IPS DF 6.9 (cell line): ENCODE data around the gene RASGRP1.

ENCODE experiments used
- DNase-seq: peaks from one replicate; pipeline ENCODE4 v3.0.0-alpha.2; 2013; ENCODE audit warnings: low read depth, low spot score
- H3K27ac ChIP-seq: one replicate; pipeline ENCODE4 v1.5.1; 2013; ENCODE audit warnings: low read length, control low read depth
- H3K27me3 ChIP-seq: 2 replicates; pipeline ENCODE4 v1.6.1; 2013; ENCODE audit warnings: mild to moderate bottlenecking, low read length; ENCODE audit not compliant: control insufficient read depth, insufficient read depth
- H3K36me3 ChIP-seq: 2 replicates; pipeline ENCODE4 v1.6.1; 2013; ENCODE audit warnings: low read length; ENCODE audit not compliant: control insufficient read depth, insufficient read depth
- H3K4me1 ChIP-seq: 2 replicates; pipeline ENCODE4 v1.6.1; 2013; ENCODE audit warnings: low read length; ENCODE audit not compliant: control insufficient read depth, insufficient read depth
- H3K4me3 ChIP-seq: 2 replicates; pipeline ENCODE4 v1.5.1; 2013; ENCODE audit warnings: mild to moderate bottlenecking, low read length
- H3K9me3 ChIP-seq: 2 replicates; pipeline ENCODE4 v1.6.1; 2013; ENCODE audit warnings: low read length, inconsistent platforms; ENCODE audit not compliant: control insufficient read depth, insufficient read depth
- WGBS: extraction: QIAGEN DNeasy Blood & Tissue Kit; methylation state at CpG from one replicate; pipeline ENCODE4 v1.1.7; 2013; ENCODE audit warnings: mixed read lengths, missing lambda C conversion rate; ENCODE audit not compliant: insufficient read length, insufficient coverage; 5-methylcytosine and 5-hydroxymethylcytosine counted together

Gene RASGRP1

DNA sequence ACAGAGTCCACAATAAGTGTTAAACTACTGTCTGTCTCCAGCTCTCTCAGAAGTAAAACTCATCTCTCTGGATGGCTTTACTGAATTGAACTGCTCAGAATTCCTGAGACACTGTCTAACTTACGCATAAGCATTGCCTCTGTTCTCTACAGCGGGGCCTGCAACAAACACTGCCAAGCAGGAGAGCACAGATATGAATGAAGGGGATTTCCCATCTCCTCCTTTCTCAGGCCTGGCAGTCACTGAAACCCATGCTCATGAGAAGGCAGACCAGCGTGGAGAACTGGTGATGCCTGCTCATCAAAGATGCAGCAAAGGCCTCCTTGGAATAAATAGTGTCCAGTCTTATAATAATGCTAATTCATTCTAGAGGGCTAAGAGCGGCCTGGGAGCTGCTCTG is 10.3 kb downstream of the RASGRP1 start:
- DNase-seq, result no peak

DNA sequence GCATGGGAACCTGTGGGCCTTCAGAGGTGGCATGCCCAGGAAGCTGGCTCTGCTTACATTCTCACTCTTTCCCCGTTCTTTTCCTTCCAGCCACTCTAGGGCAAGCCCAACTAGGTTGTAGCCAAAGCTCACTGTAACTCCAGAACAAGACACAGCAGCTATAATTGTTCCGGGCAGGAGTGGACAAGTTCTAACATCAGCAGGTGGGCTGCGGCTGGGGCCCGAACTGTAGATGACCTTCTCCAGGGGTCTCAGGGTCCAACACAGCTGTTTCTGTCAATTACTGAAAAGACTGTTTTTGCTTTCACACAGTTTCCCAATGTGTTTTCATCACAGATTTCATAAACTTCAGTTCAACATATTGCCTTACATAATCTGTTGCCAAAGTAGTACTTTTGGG is 11.5 kb downstream of the RASGRP1 start:
- no peak for DNase-seq
- H3K27me3 ChIP-seq, result no peaks in the 10 kb centered on the region
- no CpG with 5 or more reads among the region's 4 CpGs for WGBS
- no peaks in the 10 kb centered on the region for H3K36me3 ChIP-seq
- no peak overlapping the region for H3K4me3 ChIP-seq
- no peaks in the 10 kb centered on the region for H3K9me3 ChIP-seq
- no peak overlapping the region for H3K27ac ChIP-seq
- no peaks in the 10 kb centered on the region for H3K4me1 ChIP-seq

More for the DNA sequence above, 10.3 kb downstream of the RASGRP1 start:
- Histone ChIP-seq H3K4me1 (no peaks in the 10 kb centered on the region), H3K36me3 (no peaks in the 10 kb centered on the region), H3K9me3 (no peaks in the 10 kb centered on the region), H3K4me3 (no peak overlapping the region), H3K27ac (no peak overlapping the region), H3K27me3 (no peaks in the 10 kb centered on the region)
- no CpG with 5 or more reads among the region's 4 CpGs for WGBS

GRCh38 chr15:38551720-38552648 is 12.6 kb downstream of the RASGRP1 start:
- H3K4me3 ChIP-seq, result no peak overlapping the region
- DNase-seq, result no peak
- no CpG with 5 or more reads among the region's 7 CpGs for WGBS
- no peaks in the 10 kb centered on the region for H3K36me3 ChIP-seq
- H3K9me3 ChIP-seq, result no peaks in the 10 kb centered on the region
- no peaks in the 10 kb centered on the region for H3K4me1 ChIP-seq
- H3K27me3 ChIP-seq, result no peaks in the 10 kb centered on the region
- no peak overlapping the region for H3K27ac ChIP-seq

GRCh38 chr15:38549222-38549621 is 15.4 kb downstream of the RASGRP1 start:
- no peaks in the 10 kb centered on the region for H3K9me3 ChIP-seq
- H3K4me3 ChIP-seq, result no peak overlapping the region
- H3K27me3 ChIP-seq, result no peaks in the 10 kb centered on the region
- DNase-seq, result no peak
- no peaks in the 10 kb centered on the region for H3K4me1 ChIP-seq
- no peaks in the 10 kb centered on the region for H3K36me3 ChIP-seq
- H3K27ac ChIP-seq, result no peak overlapping the region

DNA sequence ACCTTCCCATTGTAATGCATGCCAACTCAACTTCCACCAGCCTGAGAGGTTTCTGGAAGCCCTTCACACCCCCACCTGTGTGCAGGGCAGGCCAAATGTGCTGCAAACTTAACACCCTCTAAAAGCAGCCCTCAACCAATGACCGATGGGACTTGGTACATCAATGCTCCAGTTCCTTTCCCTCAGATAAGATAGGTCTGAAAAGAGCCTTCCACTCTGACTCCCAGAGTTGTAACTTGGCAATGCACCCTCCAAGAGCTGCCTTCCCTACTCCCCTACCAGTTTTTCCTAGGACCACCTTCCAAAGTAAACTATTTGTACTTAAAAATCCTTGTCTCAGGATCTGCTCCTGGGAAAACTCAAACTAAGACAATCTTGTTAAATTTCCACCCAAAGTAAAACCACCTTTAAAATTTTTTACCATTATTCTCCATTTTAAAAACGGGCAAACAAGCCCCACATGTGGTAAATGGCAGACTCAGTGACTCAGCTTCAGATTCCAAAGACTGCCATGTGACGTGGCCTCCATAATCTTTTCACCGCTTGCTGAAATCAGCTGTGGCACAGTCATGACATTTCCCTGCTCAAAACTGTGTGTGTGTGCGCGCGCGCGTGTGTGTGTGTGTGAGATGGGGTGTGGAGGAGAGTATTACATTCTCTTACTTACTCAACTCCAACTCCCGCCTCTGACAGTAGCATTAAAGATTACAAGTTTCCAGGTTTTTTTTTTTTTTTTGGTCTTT is 17.2 kb downstream of the RASGRP1 start:
- no peaks in the 10 kb centered on the region for H3K4me1 ChIP-seq
- H3K4me3 ChIP-seq, result no peak overlapping the region
- H3K27me3 ChIP-seq, result no peaks in the 10 kb centered on the region
- WGBS, result 100% methylated on average over 1 of the region's 10 CpGs
- no peaks in the 10 kb centered on the region for H3K36me3 ChIP-seq
- no peak for DNase-seq
- no peak overlapping the region for H3K27ac ChIP-seq
- H3K9me3 ChIP-seq, result no peaks in the 10 kb centered on the region

DNA sequence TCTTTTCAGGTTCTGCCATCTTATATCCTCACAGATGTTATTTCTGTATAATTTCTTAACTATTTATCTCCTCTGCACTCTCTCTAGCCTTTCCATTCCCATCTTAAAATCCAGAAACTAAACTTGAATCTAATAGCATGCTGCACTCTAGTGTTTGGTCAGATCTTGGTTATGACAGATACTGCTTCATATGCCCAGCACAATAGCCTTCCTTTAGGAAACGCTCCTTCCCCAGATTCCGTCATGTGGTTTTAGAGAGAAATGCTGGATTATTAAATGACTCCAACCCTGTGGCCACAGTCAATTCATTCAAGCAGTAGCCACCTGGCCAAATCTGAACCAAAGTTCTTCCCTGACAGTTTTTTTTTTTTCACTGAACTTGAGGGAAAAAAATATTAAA is 19.4 kb downstream of the RASGRP1 start:
- H3K36me3 ChIP-seq, result no peaks in the 10 kb centered on the region
- no peak for DNase-seq
- H3K27me3 ChIP-seq, result no peaks in the 10 kb centered on the region
- H3K27ac ChIP-seq, result no peak overlapping the region
- H3K4me3 ChIP-seq, result no peak overlapping the region
- H3K9me3 ChIP-seq, result no peaks in the 10 kb centered on the region
- no peaks in the 10 kb centered on the region for H3K4me1 ChIP-seq
- WGBS, result no CpG with 5 or more reads among the region's 2 CpGs

DNA sequence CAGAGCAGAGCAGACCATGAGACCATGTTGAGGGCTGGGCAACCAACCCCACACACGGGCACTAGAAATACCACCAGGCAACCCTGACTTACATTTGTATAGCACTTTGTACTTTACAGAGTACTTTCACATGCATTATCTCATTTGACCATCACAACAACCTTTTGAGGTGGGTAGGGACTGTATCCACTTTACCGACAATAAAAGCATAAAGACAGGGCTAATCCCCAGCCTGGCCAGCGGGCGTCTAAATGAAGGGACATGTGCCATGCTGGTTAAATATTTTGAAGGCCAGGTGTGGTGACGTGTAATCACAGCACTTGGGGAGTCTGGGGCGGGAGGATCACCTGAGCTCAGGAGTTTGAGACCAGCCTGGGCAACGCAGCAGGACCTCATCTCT is 23.6 kb downstream of the RASGRP1 start:
- H3K4me3 ChIP-seq, result no peak overlapping the region
- no peaks in the 10 kb centered on the region for H3K36me3 ChIP-seq
- no peak for DNase-seq
- H3K27ac ChIP-seq, result no peak overlapping the region
- no peaks in the 10 kb centered on the region for H3K27me3 ChIP-seq
- H3K4me1 ChIP-seq, result no peaks in the 10 kb centered on the region
- no CpG with 5 or more reads among the region's 7 CpGs for WGBS
- H3K9me3 ChIP-seq, result no peaks in the 10 kb centered on the region

DNA sequence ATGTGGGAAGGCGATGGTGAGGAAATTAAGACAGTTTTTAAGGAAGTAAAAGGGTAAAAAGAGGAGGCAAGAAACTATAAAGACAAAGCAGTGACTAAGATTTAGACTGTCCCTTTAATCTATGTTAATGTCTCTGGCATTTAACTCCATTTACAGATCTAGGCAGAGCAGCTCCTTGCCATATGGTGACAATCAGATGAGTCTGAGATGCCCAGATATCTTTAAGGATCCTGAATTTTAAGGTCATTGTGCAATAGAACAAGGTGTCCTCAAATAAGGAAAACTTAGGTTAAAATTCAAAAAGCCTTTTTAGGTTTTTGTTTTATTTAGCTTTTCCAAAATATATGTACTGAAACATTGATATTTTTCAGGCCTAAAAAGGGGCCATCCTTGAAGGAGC is 24.1 kb downstream of the RASGRP1 start:
- H3K4me1 ChIP-seq, result no peaks in the 10 kb centered on the region
- H3K27me3 ChIP-seq, result no peaks in the 10 kb centered on the region
- WGBS, result no CpG with 5 or more reads among the region's 1 CpG
- DNase-seq, result no peak
- no peaks in the 10 kb centered on the region for H3K9me3 ChIP-seq
- no peak overlapping the region for H3K4me3 ChIP-seq
- H3K36me3 ChIP-seq, result no peaks in the 10 kb centered on the region
- no peak overlapping the region for H3K27ac ChIP-seq

DNA sequence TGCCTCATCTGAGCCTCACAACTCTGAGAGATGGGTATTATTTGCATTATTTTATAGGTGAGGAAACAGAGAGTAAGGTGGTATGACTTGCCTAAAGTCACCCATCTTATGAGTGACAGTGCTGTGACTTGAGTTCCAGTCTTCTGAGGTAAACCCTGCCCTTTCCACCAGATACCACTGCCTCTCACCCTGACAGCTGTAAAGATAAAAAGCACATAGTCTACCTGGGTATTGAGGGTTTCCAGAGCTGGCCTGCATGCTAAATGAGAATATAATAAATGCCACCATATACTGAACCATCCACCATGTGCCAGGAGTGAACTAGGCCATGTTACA is 25.6 kb downstream of the RASGRP1 start:
- Histone ChIP-seq H3K27me3 (no peaks in the 10 kb centered on the region), H3K36me3 (no peaks in the 10 kb centered on the region), H3K27ac (no peak overlapping the region), H3K4me3 (no peak overlapping the region), H3K4me1 (no peaks in the 10 kb centered on the region), H3K9me3 (no peaks in the 10 kb centered on the region)
- DNase-seq, result no peak

DNA sequence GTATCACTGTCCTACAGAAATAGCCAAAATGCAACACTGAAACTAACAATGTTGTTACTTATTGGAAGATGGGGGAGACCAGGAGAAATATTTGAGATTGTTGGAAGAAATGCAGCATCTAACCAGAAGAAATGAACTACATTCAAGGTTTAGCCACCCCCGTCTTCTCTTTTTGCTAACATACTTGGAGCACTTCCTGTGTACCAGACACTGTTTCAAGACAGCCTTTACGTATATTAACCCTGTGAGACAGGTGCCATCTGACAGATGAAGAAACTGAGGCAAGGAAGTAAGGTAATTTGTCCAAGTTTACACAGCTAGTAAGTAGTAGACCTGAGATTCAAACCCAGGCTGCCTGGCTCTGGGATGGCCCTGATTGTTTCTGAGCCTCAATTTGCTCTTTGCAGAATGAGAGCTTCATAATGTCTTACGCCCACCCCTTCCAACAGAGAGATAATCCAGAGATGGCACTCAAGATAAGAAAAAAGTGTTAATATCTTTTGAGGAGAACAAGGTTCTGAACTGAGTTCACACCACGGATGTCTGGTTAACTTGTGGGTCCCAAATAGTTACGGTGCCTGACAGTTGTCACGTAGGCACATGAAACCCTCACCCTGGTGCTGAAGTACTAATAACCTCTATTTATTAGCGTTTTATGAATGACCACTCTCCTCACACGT is 26.1 kb downstream of the RASGRP1 start:
- H3K27ac ChIP-seq, result no peak overlapping the region
- no CpG with 5 or more reads among the region's 8 CpGs for WGBS

More for the DNA sequence above, 26.1 kb downstream of the RASGRP1 start:
- H3K36me3 ChIP-seq, result no peaks in the 10 kb centered on the region
- no peaks in the 10 kb centered on the region for H3K4me1 ChIP-seq
- H3K27me3 ChIP-seq, result no peaks in the 10 kb centered on the region
- no peaks in the 10 kb centered on the region for H3K9me3 ChIP-seq
- no peak for DNase-seq
- H3K4me3 ChIP-seq, result no peak overlapping the region
